ENCODE measurements around the gene CHPF2. TPM values are rescaled to one million over a fixed set of nuclear protein-coding genes. Genes with fewer than 3 reads are reported as not detected.
A peak's percentile ranks its signal among the peaks of the same experiment; 100 is the strongest.

Gene CHPF2
- total RNA-seq, 2 donors from 2014 or later = 37.5 to 40.7 TPM

DNA sequence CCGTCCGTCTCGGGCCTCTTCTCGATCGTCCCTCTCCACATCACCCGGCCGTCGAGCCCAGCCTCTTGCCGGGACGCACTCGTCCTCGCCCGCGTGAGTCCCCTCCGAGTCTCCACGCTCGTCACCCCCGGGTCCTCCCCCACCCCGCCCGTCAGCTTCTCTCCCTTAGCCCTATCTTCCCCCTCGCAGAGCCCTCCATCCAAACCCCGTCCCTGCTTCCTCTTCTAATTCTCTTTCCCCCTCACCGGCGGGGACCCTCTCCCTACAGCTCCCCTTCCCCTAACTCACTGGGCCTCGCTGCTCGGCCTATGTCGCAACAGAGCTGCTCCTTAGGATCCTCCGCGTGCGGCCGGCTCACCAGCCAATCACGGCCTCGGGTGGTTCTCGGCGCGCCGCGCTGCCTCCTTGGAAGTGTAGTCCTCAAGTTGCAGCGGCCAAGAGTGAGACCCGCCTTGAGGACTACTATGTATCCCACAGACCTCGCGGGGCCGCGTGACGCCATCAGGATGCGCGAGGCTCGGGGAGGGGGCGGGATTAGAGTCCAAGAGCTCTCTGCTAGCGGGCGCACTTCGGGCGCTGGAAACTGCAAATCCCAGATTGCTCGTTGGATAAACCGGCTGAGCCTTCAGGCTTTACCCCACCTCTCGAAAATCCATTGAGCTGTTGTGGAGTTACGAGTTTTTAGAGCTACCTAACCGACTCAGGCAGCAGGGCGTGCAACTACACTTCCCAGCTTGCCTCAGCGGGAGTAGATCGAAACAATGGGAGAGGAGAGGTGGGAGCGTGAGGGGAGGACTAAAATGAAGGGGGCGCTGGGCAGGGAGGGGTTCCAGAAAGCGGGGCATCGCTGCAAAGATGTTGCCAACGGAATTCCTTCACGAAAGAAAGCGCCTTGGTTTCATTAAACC, 5.2 kb upstream of the CHPF2 start, which contains the start of gene ABCF2:
Gene ABCF2 (minus strand): TSS at position 331 of the 908 bp plus-strand sequence. CDS start 747 bp downstream, outside the sequence.
- intact Hi-C loops (cut with DNase I) = no loop called here
- peak; percentile 100 for DNase-seq (ENCODE audit: low spot score)

DNA sequence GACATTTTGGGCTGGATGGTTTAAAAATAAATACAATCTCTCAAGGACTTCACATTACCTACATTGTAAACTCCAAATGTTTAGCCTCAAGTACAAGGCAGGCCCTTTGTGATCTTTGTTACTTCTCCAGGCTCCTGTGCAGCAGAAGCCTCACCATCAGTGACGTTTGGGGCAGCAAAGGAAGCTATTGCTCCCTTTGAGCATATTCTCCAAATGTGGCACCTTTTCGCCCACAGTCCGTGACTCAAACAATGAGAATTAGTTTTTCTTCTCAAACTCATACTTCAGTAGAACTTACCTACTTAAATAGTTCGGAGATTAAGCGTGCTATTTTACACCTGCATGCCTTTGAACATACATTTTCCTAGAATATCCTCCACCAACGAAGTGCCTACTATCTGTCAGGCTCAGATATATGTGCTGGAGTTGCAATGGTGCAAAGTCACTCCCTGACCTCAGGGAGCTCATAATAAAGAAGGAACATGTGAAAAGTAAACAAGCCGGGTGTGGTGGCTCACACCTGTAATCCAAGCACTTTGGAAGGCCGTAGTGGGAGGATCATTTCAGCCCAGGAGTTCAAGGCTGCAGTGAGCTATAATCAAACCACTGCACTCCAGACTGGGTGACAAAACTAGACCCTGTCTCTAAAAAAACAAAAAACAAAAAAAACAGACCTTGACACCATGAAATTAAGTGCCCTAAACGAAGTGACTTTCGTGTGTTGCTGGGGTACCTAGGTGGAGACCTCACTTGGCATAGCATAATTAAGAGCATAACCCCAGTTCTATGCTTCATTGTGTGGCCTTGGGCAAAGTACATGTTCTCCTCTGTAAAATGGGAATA, 4.0 kb upstream of the CHPF2 start:
- intact Hi-C loops (cut with DNase I) = no loop called here
- peak; percentile 20 for DNase-seq (ENCODE audit: low spot score)

DNA sequence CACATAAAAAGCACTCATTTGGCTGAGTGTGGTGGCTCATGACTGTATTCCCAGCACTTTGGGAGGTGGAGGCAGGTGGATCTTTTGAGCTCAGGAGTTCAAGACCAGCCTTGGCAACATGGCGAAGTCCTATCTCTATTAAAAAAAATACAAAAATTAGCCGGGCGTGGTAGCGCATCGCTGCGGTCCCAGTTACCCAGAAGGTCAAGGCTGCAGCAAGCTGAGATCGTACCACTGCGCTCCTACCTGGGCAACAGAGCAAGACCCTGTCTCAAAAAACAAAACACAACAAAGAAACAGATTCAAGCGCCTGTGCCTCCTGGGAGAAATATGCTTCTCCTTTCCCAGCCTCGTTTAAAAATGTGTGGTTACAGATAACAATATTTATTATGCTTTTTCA, 3.0 kb upstream of the CHPF2 start:
- DNase-seq (ENCODE audit: low spot score) = peak; percentile 58
- intact Hi-C loops (cut with DNase I) = no loop called here

DNA sequence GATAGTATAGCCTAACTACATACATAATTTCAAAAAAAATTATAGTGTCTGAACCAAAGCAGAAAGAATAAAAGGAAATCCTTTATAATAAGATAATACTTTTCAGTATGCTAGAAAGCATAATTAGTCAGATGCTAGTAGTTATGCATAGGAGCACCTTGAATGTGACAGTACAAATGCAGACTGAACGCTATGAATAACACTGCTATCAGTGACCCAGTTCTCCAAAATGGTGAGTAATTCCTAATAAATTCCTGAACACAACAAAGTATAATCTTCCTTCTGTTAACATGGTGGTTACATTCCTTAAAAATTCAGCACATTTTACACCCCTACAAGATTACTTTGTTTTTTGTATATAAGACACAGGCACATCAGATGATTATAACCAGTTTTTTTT, 1.2 kb upstream of the CHPF2 start:
- intact Hi-C loops (cut with DNase I) = no loop called here
- DNase-seq (ENCODE audit: low spot score) = no peak

DNA sequence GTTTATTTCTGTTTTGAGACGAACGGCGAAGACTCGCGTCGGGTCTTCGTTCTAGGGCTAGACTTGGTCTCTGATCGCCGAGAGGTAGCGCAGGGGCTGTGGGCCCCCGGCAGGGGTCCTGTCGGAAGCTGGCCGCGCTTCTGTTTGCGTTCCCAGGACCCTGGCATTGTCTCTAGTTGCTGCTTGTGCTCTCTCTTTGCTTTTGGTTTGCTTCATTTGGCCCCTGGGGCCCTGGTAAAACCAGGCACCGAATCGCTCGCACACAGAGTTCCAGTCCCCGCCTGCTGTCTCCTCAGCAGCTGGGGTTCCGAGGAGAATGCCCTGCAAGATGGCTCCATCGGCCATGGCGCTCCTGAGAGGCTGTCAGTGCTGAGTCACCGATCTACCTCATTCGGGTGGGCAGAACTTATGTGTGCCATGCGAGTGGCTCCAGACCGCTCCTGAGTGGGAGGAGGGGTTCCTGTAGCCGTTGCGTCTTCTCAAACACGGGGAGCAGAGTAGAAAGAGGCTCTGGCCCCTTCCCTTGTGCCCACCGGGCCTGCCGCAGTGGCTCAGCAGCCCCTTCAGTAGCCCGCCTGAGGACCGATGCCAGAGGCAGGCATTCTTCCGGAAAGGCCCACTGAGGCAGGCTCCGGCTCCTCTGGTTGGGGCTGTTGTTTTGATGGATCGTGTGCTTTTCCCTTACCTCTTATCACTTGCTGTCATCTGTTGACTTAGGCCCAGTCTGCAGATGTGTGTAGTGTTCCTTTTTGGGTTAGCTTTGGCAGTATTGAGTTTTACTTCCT, 826 bp downstream of the CHPF2 start:
- peak; percentile 90 for DNase-seq (ENCODE audit: low spot score)
- intact Hi-C loops (cut with DNase I) = no loop called here

DNA sequence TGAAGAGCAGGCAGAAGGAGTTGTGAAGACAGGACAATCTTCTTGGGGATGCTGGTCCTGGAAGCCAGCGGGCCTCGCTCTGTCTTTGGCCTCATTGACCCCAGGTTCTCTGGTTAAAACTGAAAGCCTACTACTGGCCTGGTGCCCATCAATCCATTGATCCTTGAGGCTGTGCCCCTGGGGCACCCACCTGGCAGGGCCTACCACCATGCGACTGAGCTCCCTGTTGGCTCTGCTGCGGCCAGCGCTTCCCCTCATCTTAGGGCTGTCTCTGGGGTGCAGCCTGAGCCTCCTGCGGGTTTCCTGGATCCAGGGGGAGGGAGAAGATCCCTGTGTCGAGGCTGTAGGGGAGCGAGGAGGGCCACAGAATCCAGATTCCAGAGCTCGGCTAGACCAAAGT, 1.5 kb downstream of the CHPF2 start:
- DNase-seq (ENCODE audit: low spot score) = peak; percentile 62
- intact Hi-C loops (cut with DNase I) = no loop called here

DNA sequence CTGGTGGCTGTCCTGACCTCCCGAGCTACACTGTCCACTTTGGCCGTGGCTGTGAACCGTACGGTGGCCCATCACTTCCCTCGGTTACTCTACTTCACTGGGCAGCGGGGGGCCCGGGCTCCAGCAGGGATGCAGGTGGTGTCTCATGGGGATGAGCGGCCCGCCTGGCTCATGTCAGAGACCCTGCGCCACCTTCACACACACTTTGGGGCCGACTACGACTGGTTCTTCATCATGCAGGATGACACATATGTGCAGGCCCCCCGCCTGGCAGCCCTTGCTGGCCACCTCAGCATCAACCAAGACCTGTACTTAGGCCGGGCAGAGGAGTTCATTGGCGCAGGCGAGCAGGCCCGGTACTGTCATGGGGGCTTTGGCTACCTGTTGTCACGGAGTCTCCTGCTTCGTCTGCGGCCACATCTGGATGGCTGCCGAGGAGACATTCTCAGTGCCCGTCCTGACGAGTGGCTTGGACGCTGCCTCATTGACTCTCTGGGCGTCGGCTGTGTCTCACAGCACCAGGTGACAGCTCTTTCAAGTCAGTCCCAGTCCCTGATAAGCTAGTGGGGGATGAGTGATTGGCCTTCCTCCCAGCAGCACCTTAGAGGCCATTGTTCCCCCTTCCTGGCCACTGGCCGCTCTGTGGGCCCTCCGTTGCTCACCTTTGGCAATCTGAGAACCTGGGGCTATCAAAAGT, 3.0 kb downstream of the CHPF2 start:
- intact Hi-C loops (cut with DNase I) = no loop called here

DNA sequence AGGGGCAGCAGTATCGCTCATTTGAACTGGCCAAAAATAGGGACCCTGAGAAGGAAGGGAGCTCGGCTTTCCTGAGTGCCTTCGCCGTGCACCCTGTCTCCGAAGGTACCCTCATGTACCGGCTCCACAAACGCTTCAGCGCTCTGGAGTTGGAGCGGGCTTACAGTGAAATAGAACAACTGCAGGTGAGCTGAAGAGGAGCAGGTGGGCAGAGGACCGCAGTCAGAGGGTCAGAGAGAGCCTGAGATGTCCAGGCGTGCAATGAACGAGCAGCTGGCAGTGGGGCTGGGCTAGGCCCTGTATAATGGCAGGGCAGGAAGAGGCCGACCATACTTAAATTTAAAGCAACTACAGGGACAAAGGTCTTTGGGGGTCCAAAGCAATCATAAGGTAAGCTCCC, 4.1 kb downstream of the CHPF2 start:
- intact Hi-C loops (cut with DNase I) = no loop called here
- DNase-seq (ENCODE audit: low spot score) = peak; percentile 53

More for the DNA sequence above, 3.0 kb downstream of the CHPF2 start:
- peak; percentile 51 for DNase-seq (ENCODE audit: low spot score)

DNA sequence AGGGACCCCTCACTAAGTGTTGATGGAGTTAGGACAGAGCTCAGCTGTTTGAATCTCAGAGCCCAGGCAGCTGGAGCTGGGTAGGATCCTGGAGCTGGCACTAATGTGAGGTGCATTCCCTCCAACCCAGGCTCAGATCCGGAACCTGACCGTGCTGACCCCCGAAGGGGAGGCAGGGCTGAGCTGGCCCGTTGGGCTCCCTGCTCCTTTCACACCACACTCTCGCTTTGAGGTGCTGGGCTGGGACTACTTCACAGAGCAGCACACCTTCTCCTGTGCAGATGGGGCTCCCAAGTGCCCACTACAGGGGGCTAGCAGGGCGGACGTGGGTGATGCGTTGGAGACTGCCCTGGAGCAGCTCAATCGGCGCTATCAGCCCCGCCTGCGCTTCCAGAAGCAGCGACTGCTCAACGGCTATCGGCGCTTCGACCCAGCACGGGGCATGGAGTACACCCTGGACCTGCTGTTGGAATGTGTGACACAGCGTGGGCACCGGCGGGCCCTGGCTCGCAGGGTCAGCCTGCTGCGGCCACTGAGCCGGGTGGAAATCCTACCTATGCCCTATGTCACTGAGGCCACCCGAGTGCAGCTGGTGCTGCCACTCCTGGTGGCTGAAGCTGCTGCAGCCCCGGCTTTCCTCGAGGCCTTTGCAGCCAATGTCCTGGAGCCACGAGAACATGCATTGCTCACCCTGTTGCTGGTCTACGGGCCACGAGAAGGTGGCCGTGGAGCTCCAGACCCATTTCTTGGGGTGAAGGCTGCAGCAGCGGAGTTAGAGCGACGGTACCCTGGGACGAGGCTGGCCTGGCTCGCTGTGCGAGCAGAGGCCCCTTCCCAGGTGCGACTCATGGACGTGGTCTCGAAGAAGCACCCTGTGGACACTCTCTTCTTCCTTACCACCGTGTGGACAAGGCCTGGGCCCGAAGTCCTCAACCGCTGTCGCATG, 5.2 kb downstream of the CHPF2 start:
- DNase-seq (ENCODE audit: low spot score) = peak; percentile 80
- intact Hi-C loops (cut with DNase I) = no loop called here

DNA sequence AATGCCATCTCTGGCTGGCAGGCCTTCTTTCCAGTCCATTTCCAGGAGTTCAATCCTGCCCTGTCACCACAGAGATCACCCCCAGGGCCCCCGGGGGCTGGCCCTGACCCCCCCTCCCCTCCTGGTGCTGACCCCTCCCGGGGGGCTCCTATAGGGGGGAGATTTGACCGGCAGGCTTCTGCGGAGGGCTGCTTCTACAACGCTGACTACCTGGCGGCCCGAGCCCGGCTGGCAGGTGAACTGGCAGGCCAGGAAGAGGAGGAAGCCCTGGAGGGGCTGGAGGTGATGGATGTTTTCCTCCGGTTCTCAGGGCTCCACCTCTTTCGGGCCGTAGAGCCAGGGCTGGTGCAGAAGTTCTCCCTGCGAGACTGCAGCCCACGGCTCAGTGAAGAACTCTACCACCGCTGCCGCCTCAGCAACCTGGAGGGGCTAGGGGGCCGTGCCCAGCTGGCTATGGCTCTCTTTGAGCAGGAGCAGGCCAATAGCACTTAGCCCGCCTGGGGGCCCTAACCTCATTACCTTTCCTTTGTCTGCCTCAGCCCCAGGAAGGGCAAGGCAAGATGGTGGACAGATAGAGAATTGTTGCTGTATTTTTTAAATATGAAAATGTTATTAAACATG, 6.0 kb downstream of the CHPF2 start:
- intact Hi-C loops (cut with DNase I) = no loop called here

DNA sequence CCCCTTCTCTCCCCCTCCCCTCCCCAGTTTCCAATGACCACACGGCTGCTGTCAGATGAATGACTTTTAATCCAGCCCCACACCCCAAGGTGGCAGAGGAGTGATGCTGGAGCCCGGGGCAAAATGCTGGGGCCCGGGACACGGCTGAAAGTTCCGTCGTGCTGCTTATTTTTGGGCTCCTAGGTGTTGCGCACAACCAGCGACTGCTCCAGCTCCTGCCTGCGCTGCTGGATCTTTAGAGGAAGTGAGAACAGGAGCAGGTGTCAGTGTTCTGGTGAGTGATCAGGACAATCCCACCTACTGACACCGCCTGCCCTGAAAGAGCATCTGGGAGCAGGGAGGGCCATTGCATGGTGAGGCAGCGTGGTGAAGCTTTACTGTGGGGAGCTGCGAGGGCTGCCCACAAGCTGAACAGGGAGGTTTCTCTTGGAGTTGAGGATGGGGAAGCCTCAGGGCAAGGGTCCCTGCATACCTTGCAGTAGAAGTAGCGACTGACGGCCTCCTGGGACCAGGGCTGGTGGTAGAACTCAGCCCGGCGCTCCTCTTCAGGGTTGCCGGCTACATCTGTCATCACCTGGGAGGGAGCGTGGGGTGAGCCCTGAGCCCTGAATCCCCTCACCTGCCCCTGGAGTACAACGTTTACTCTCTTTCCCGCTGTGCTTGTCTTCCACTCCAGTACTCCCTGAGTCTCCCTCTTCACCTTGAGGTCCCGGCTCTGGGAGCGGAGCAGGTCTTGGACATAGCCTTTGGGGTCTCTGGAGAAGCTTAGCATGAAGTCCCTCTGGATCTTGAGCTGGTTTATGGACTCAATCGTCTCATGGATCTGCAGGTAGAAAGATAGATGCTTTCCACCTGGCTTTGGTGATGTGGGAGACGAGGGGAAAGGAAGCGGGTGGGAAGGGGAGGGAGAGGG, 6.9 kb downstream of the CHPF2 start:
- intact Hi-C loops (cut with DNase I) = no loop called here
- peak; percentile 75 for DNase-seq (ENCODE audit: low spot score)

More for the DNA sequence above, 6.0 kb downstream of the CHPF2 start:
- peak; percentile 73 for DNase-seq (ENCODE audit: low spot score)

DNA sequence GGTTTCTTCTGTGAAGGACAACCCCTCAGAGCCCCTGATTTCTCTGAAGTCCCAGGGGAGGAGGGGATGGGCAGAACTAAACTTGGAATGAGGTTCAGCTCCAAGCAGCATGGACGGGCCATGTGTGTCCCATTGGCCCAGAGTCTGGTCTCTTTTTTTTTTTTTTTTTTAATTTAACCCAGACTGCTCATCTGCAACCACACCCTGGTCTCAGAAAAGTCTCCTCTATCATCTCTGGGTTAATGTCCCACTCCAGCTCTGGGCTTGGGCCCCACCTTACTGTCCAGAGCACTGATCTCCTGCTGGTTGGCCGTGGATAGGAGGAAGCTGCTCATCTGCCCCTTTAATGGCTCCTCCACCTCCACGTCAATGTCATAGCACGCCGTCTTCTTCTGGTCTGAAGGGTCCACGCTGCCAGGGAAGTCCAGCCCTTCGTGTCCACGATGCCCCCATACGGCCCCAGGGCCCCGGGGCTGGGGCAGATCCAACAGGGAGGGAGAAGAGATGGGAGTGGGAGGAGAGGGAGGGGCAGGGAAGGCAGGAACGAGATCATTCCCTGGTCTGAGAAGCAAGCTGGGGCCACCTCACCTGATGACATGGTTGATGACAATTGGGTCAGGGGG, 7.7 kb downstream of the CHPF2 start:
- peak; percentile 50 for DNase-seq (ENCODE audit: low spot score)
- intact Hi-C loops (cut with DNase I) = loop anchor here (5.0 to 10.0 kb wide), 2 partner anchors 62 to 65 kb away; no protein-coding TSS in a partner anchor

DNA sequence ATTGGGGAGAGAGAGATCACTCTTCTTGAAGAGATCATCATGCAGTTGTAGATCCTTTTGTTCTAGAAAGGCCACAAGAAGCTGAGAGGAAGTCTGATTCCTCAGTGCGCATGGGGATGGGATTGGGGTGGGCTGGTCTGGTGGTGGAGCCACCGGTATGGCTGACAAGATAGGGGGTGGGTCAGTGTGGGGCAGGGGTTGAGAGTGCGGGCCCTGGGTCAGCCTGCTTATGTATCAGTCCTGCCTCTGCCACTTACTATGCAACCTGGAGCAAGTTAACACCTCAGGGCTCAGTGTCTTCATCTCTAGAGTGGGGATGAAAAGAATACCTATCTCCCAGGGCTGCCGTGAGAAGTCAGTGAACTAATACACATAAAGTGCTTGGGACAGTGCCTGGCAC, 8.3 kb downstream of the CHPF2 start:
- peak; percentile 58 for DNase-seq (ENCODE audit: low spot score)
- intact Hi-C loops (cut with DNase I) = loop anchor here (5.0 to 10.0 kb wide), 2 partner anchors 62 to 64 kb away; no protein-coding TSS in a partner anchor

DNA sequence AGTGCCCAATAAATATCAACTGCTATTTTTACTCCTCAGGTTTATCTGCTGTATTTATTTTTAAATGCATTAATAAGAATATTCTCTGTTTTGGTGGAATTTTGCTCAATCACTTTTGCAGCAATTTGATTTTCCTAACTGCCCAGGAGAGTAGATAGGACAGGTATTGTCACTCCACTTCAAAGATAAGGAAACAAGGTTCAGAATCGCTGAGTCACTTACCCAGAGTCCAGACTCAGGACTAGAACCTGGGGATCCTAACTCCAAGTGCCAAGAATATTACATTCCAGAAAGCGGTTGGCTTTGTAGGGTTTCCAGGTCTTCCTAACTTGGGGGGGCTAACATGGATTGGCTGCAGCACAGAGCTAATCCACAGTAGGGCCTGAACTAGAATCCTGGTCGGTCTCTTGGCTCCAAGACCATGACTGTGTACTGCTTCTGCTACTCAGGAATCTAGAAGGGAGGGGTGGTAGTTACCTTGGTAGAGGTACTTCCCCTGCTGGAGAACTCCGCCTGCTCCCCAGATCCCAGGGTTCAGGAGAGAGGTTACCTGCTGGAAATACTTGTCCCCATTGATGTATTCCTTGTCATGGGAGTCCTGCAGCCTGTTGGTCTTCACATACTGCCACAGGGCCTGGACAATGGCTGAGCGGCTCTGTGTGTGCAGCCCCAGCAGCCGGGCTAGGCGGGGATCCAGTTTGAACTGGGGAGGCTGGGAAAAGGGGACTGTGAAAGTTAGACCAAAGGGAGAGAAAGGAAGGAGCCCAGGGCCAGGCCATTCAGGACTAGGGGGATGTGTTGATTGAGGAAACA, 8.9 kb downstream of the CHPF2 start:
- intact Hi-C loops (cut with DNase I) = loop anchor here (5.0 to 10.0 kb wide), 2 partner anchors 61 to 64 kb away; no protein-coding TSS in a partner anchor
- DNase-seq (ENCODE audit: low spot score) = peak; percentile 54

DNA sequence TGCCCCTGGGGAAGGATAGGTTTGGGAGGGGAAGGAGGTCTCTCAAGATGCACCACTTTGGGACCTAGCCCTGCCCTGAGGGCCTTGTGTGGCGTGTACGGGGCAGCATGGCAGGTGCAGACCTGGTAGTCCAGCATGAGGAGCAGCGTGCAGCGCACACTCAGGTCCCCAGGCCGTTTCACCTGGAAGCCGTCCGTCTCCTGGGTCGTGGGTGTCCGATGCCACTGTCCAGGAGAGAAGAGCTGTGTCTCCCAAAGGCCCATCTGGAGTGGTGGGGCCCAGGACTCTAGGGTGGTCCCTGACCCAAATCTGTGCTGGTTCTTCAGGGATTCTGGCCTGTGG, 9.4 kb downstream of the CHPF2 start:
- intact Hi-C loops (cut with DNase I) = loop anchor here (5.0 to 10.0 kb wide), 2 partner anchors 61 to 63 kb away; no protein-coding TSS in a partner anchor
- DNase-seq (ENCODE audit: low spot score) = peak; percentile 65
